ENCODE measurements around the gene EEFSEC.

DNA sequence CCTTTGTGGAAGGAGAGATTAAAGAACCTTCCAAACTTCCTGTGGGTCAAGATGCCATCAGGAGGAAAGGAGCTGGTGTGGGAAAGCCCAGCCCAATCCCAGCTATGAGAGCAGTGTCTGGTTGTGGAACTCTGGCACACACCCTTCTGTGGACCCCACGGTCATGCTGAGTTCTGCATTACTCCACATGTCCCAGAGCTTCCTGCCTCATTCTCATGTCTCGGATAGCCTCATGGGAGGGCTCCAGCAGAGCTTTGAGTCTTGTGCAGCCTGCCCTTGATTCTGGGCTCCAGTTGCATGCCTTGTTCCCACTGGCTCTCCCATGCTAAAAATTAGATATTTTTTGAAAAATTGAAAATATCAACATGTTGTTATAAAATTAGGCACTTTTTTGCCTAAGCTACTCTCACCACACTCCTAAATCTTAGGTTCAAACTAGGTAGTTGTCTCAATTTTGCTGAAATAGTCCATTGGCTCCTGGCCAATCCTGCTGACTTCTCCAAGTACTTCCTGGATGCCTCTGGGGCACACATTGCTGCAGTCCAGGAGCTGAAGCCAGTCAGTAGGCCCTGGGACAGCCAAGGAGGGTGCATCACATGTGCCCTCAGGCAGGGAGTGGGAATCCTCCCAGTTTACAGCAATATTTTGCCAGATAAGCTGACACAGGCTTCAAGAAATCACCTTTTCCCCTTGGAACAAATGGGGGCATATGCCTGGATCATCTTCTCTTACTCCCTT lies 144.3 kb downstream of the EEFSEC start:
- TF ChIP-seq, protein P1, sequence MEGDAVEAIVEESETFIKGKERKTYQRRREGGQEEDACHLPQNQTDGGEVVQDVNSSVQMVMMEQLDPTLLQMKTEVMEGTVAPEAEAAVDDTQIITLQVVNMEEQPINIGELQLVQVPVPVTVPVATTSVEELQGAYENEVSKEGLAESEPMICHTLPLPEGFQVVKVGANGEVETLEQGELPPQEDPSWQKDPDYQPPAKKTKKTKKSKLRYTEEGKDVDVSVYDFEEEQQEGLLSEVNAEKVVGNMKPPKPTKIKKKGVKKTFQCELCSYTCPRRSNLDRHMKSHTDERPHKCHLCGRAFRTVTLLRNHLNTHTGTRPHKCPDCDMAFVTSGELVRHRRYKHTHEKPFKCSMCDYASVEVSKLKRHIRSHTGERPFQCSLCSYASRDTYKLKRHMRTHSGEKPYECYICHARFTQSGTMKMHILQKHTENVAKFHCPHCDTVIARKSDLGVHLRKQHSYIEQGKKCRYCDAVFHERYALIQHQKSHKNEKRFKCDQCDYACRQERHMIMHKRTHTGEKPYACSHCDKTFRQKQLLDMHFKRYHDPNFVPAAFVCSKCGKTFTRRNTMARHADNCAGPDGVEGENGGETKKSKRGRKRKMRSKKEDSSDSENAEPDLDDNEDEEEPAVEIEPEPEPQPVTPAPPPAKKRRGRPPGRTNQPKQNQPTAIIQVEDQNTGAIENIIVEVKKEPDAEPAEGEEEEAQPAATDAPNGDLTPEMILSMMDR (conservative IDR thresholded peaks at IDR 0.05; ENCODE audit: low read depth, low read length): no peak
- no peak for TF ChIP-seq POLR2A (IDR thresholded peaks at IDR 0.05; ENCODE audit: low read depth, low read length)
